K562 (cell line): Measurements from ENCODE around the gene FNBP1. TPM values are rescaled to one million over a fixed set of nuclear protein-coding genes. Genes with fewer than 3 reads are reported as not detected.
A peak's percentile ranks its signal among the peaks of the same experiment; 100 is the strongest.

Experiments
- ATF4 ChIP-seq: fragments of 450-650 bp; formaldehyde crosslinking; IDR thresholded peaks from 2 replicates; pipeline ENCODE4 v1.4.0; 2022; ENCODE audit warnings: mild to moderate bottlenecking, moderate library complexity
- CHD4 ChIP-seq: fragments of 200-600 bp; sonication (generic); IDR thresholded peaks from 3 replicates; pipeline ENCODE4 v1.6.1; 2012; ENCODE audit warnings: low read depth, mild to moderate bottlenecking, mixed read lengths, low read length, inconsistent platforms; ENCODE audit not compliant: insufficient read depth, insufficient replicate concordance, poor library complexity, severe bottlenecking
- CREB1 ChIP-seq, 2 experiments: sonication (generic) in 1 of 2; formaldehyde crosslinking in 1 of 2; IDR thresholded peaks; 2 replicates each; pipeline versions ENCODE4 v1.6.1 to v1.8.0; 2012 to 2022; ENCODE audit warnings: inconsistent platforms in 1 of 2, mild to moderate bottlenecking in 1 of 2, missing genetic modification reagents in 1 of 2, moderate library complexity in 1 of 2
- CSDE1 ChIP-seq, 2 experiments: fragments of 450-650 bp; IDR thresholded peaks; 2 replicates each; pipeline ENCODE4 v1.6.1; 2016; ENCODE audit warnings: mild to moderate bottlenecking in 1 of 2
- FOSL1 ChIP-seq: fragments of 200-800 bp; sonication (Bioruptor generic); conservative IDR thresholded peaks from 2 replicates; pipeline ENCODE4 v1.6.1; 2016; ENCODE audit warnings: missing genetic modification characterization, missing compliant biosample characterization
- JUND ChIP-seq, 2 experiments: IDR thresholded peaks; 2 replicates in 1 of 2; 3 replicates in 1 of 2; pipeline ENCODE4 v1.6.1; 2011; ENCODE audit warnings: borderline replicate concordance in 2 of 2, low read depth in 2 of 2, low read length in 2 of 2, improper control_type of control experiment in 1 of 2, missing biosample characterization in 1 of 2, missing genetic modification characterization in 1 of 2, missing genetic modification reagents in 1 of 2
- KAT2B ChIP-seq: IDR thresholded peaks from one replicate; pipeline ENCODE4 v1.6.1; 2012; ENCODE audit warnings: low read depth, mild to moderate bottlenecking, control low read depth, inconsistent platforms, low read length, moderate library complexity
- MAFK ChIP-seq: IDR thresholded peaks from 2 replicates; pipeline ENCODE4 v1.6.1; 2011; ENCODE audit warnings: low read length, improper control_type of control experiment
- POLR2H ChIP-seq: IDR thresholded peaks from 2 replicates; pipeline ENCODE4 v1.6.1; 2016; ENCODE audit warnings: missing genetic modification characterization, low read depth, mild to moderate bottlenecking, control low read depth, missing compliant biosample characterization, moderate library complexity
- RUNX1 ChIP-seq: sonication (generic); IDR thresholded peaks from 2 replicates; pipeline ENCODE4 v1.6.1; 2016; ENCODE audit warnings: antibody characterized with exemption, low read depth
- SLC30A9 ChIP-seq: fragments of 250-450 bp; sonication (Bioruptor Pico); IDR thresholded peaks from 2 replicates; pipeline ENCODE4 v1.8.0; 2022; ENCODE audit warnings: mild to moderate bottlenecking, moderate library complexity
- SMAD1 ChIP-seq: fragments of 150-350 bp; IDR thresholded peaks from 2 replicates; pipeline ENCODE4 v1.6.1; 2014; ENCODE audit warnings: low read length, low read depth; ENCODE audit not compliant: partially characterized antibody
- SMAD3 ChIP-seq: fragments of 450-650 bp; formaldehyde crosslinking; conservative IDR thresholded peaks from 2 replicates; pipeline ENCODE4 v1.4.0; 2020; ENCODE audit warnings: mild to moderate bottlenecking
- TBP ChIP-seq: optimal IDR thresholded peaks from 2 replicates; pipeline ENCODE3; 2011; ENCODE audit warnings: low read depth, low read length, improper control_type of control experiment
- ZBTB12 ChIP-seq: fragments of 250-450 bp; sonication (Bioruptor Pico); IDR thresholded peaks from 2 replicates; pipeline ENCODE4 v1.4.0; 2020
- ZBTB33 ChIP-seq: sonication (generic); formaldehyde crosslinking; IDR thresholded peaks from 2 replicates; pipeline ENCODE4 v1.8.1; 2023; ENCODE audit warnings: mild to moderate bottlenecking, missing genetic modification reagents
- ZNF41 ChIP-seq: fragments of 250-450 bp; sonication (Bioruptor Pico); conservative IDR thresholded peaks from 2 replicates; pipeline ENCODE4 v1.4.0; 2020; ENCODE audit warnings: mild to moderate bottlenecking
- ZNF444 ChIP-seq: fragments of 250-450 bp; sonication (Bioruptor Pico); IDR thresholded peaks from 2 replicates; pipeline ENCODE4 v1.4.0; 2020; ENCODE audit warnings: mild to moderate bottlenecking, moderate library complexity
- ZNF57 ChIP-seq: fragments of 450-650 bp; formaldehyde crosslinking; IDR thresholded peaks from 2 replicates; pipeline ENCODE4 v1.4.0; 2020; ENCODE audit warnings: mild to moderate bottlenecking, moderate library complexity
- ZSCAN32 ChIP-seq: fragments of 450-650 bp; formaldehyde crosslinking; IDR thresholded peaks from 2 replicates; pipeline ENCODE4 v1.4.0; 2020; ENCODE audit warnings: mild to moderate bottlenecking, moderate library complexity
- polyA plus RNA-seq, 8 experiments: library from polyadenylated mRNA; depleted of rRNA in 4 of 8; stranded (reverse) in 5 of 8; unstranded in 3 of 8; fragments of >200 nt; fragmentation: Nextera tagmentation in 2 of 8; fragmentation: Illumina TruSeq in 1 of 8; extraction: Ambion mirVana in 2 of 8; extraction: Trizol in 1 of 8; gene quantifications; 2 replicates each; pipeline versions ENCODE4 v1.2.1 to v1.2.3, GENCODE V29; 2011 to 2014; ENCODE audit warnings: inconsistent platforms in 1 of 8, missing spikeins in 1 of 8
- total RNA-seq, 7 experiments: library from RNA; depleted of rRNA in 6 of 7; stranded (reverse); fragments of >200 nt in 6 of 7; fragmentation: Illumina TruSeq in 2 of 7; extraction: Trizol in 2 of 7; gene quantifications; 2 replicates each; pipeline versions ENCODE4 v1.2.1 to v1.2.3, GENCODE V29; 2011 to 2021; ENCODE audit warnings: low replicate concordance in 1 of 7
- TF ChIP-seq, protein P1 (sequence below): fragments of 250-450 bp; sonication (Bioruptor Pico); IDR thresholded peaks from 2 replicates; pipeline ENCODE4 v1.8.0; 2022; ENCODE audit warnings: moderate library complexity, mild to moderate bottlenecking, inconsistent platforms

Gene FNBP1
- total and polyA plus RNA-seq, 9 of the 15 experiments (the other 6 are each of a cell fraction or from before 2014, with no cell fraction given) = 1.8 to 14.9 (median 7.6) TPM

DNA sequence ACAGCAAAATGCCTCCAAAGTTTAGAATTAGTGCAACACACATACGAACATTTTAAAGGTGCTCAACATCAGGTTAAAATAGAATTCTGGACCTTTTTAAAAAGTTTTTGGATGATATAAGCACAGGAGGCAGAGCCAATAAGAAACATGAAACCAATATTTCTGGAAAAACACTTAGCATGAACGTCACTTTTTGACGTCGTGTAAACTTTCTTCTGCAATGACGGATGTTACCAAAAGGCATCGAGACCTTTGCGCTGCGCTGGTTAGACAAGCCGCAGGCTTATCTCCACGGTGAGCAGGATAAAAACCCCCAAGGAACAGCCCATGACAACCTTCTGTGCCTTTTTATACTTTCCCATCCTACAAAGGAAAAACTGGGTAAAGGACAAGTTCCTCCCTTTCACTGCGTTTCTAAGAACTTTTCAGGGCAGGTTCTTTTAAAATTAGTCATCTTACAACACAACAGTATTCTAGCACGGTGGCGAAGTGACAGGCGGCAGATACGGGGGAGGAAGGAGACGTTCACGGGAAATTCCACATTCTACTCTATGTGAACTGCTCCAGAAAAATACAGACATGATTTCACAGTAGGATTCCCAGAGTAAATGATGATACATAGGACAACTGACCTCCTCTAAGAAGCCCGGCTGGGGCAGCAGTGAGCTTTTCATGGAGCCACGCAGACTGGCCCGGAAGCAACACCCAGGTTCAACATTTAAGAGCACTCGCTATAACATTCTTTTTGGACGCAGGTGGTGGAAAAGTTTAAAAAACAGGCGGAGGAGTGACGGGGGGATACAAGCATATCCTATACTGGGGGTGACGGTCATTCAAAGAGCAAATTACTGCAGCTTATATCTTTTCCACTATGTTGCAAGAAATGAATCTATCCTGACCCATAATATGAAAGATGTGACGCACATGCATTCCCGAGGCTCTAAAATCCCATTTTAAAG lies 155.4 kb downstream of the FNBP1 start (continued):
- TF ChIP-seq KAT2B = peak; percentile 61
- TF ChIP-seq ZBTB33 (CRISPR knock-in tag) = no peak
- TF ChIP-seq RUNX1 = no peak
- TF ChIP-seq CSDE1 (IDR thresholded peaks at IDR 0.05) = no peak
- TF ChIP-seq JUND (IDR thresholded peaks at IDR 0.05; ENCODE audit: borderline replicate concordance, low read depth, low read length) = peak; percentile 30
- no peak for TF ChIP-seq JUND (tag; IDR thresholded peaks at IDR 0.05; ENCODE audit: borderline replicate concordance, low read depth, low read length)
- TF ChIP-seq CREB1 (IDR thresholded peaks at IDR 0.05) = no peak
- TF ChIP-seq CREB1 (CRISPR knock-in tag; IDR thresholded peaks at IDR 0.05) = no peak
- TF ChIP-seq ZSCAN32 (CRISPR knock-in tag) = 0 out of 2 replicates have a peak, but pooled peaks have one; percentile 9
- TF ChIP-seq MAFK = peak; percentile 31
- peak; percentile 70 for TF ChIP-seq ZBTB12 (CRISPR knock-in tag)
- peak; percentile 41 for TF ChIP-seq SMAD1
- TF ChIP-seq CHD4 = peak; percentile 18
- no peak for TF ChIP-seq FOSL1
- TF ChIP-seq TBP = peak; percentile 62
- TF ChIP-seq ATF4 (CRISPR knock-in tag) = 0 out of 2 replicates have a peak, but pooled peaks have one; percentile 47
- TF ChIP-seq ZNF41 (CRISPR knock-in tag) = 0 out of 2 replicates have a peak, but pooled peaks have one; percentile 35
- TF ChIP-seq, protein P1, sequence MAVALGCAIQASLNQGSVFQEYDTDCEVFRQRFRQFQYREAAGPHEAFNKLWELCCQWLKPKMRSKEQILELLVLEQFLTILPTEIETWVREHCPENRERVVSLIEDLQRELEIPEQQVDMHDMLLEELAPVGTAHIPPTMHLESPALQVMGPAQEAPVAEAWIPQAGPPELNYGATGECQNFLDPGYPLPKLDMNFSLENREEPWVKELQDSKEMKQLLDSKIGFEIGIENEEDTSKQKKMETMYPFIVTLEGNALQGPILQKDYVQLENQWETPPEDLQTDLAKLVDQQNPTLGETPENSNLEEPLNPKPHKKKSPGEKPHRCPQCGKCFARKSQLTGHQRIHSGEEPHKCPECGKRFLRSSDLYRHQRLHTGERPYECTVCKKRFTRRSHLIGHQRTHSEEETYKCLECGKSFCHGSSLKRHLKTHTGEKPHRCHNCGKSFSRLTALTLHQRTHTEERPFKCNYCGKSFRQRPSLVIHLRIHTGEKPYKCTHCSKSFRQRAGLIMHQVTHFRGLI = 0 out of 2 replicates have a peak, but pooled peaks have one; percentile 7
- TF ChIP-seq SLC30A9 = no peak
- no peak for TF ChIP-seq POLR2H (tag)
- TF ChIP-seq ZNF57 (CRISPR knock-in tag) = 0 out of 2 replicates have a peak, but pooled peaks have one; percentile 16
- peak; percentile 63; the same call in 1 of the 2 replicates for TF ChIP-seq SMAD3 (CRISPR knock-in tag)
- TF ChIP-seq ZNF444 (CRISPR knock-in tag) = peak; percentile 46; the same call in 1 of the 2 replicates
